Loucy (cell line): ENCODE measurements around the gene YARS2.

Experiments
- EZH2phosphoT487 ChIP-seq: fragments of 200-600 bp; IDR thresholded peaks from 2 replicates; pipeline ENCODE4 v1.6.1; 2018; ENCODE audit warnings: antibody characterized with exemption, mild to moderate bottlenecking, moderate library complexity, borderline replicate concordance
- TF ChIP-seq, protein P1 (sequence below): fragments of 200-600 bp; sonication (generic); conservative IDR thresholded peaks from 2 replicates; pipeline ENCODE4 v1.5.1; 2014; ENCODE audit warnings: mild to moderate bottlenecking, antibody characterized with exemption, low read length

DNA sequence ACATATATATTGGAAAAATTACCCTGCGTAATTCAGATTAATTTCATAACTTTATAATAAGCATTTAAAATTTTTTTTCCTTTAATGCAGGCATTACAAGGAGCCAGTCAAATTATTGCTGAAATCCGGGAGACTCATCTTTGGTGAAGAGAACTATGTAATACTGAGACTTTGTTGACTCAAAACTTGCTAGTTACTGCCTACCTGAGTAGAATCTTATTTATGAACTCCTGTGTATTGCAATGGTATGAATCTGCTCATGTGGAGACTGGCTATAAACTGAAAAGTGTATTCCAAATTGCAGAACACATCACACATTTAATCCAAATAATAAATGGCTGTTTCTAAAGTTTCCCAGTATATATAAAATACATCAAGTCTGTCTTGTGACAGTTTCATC is 12.4 kb downstream of the YARS2 start:
- TF ChIP-seq, protein P1, sequence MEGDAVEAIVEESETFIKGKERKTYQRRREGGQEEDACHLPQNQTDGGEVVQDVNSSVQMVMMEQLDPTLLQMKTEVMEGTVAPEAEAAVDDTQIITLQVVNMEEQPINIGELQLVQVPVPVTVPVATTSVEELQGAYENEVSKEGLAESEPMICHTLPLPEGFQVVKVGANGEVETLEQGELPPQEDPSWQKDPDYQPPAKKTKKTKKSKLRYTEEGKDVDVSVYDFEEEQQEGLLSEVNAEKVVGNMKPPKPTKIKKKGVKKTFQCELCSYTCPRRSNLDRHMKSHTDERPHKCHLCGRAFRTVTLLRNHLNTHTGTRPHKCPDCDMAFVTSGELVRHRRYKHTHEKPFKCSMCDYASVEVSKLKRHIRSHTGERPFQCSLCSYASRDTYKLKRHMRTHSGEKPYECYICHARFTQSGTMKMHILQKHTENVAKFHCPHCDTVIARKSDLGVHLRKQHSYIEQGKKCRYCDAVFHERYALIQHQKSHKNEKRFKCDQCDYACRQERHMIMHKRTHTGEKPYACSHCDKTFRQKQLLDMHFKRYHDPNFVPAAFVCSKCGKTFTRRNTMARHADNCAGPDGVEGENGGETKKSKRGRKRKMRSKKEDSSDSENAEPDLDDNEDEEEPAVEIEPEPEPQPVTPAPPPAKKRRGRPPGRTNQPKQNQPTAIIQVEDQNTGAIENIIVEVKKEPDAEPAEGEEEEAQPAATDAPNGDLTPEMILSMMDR = no peak
- no peak for TF ChIP-seq EZH2phosphoT487
